IMR-90 (cell line): ENCODE results near the gene CNTN5. TPM values are rescaled to one million over a fixed set of nuclear protein-coding genes. Genes with fewer than 3 reads are reported as not detected.

ENCODE experiments used
- ATAC-seq: fragments of 200-7000 bp; cut with Tn5 transposase; 2 replicates; pipeline ENCODE4 v1.9.1; 2020; ENCODE audit warnings: low read depth, mild to moderate bottlenecking, moderate library complexity
- BruUV-seq: library from RNA; stranded (reverse); fragments of 400-500 nt; replicated peaks from 2 replicates; lab custom pipeline; 2021; lab: Mats Ljungman, UMichigan
- CTCF ChIA-PET: fragments of 300-600 bp; formaldehyde crosslinking; extraction: SDS; loops from one replicate; lab custom pipeline; 2021; ENCODE audit warnings: antibody characterized with exemption; lab: Yijun Ruan, JAX
- POLR2A ChIA-PET: fragments of 300-600 bp; sonication (Branson Sonifier 250); formaldehyde crosslinking; loops from one replicate; lab custom pipeline; 2022; ENCODE audit warnings: antibody characterized with exemption; ENCODE audit not compliant: unreplicated experiment; lab: Charles Lee
- DNase-seq: peaks from one replicate; pipeline ENCODE4 v3.0.0; 2013
- H2AFZ ChIP-seq: replicated peaks from 2 replicates; pipeline ENCODE3; 2013; ENCODE audit warnings: low read length, mild to moderate bottlenecking; ENCODE audit not compliant: poor library complexity
- H2AK5ac ChIP-seq: 2 replicates; pipeline ENCODE4 v1.6.1; 2013; ENCODE audit warnings: low read depth, low read length, inconsistent platforms
- H2AK9ac ChIP-seq: replicated peaks from 2 replicates; pipeline ENCODE3; 2013; ENCODE audit warnings: mild to moderate bottlenecking, low read depth, low read length, moderate library complexity; ENCODE audit not compliant: poor library complexity
- H2BK120ac ChIP-seq: 2 replicates; pipeline ENCODE4 v1.6.1; 2013; ENCODE audit warnings: low read depth, low read length, inconsistent platforms
- H2BK15ac ChIP-seq: 3 replicates; pipeline ENCODE4 v1.6.1; 2013; ENCODE audit warnings: low read depth, low read length, inconsistent platforms
- H2BK20ac ChIP-seq: 2 replicates; pipeline ENCODE4 v1.6.1; 2013; ENCODE audit warnings: low read depth, mild to moderate bottlenecking, inconsistent platforms, low read length, moderate library complexity
- H2BK5ac ChIP-seq: 2 replicates; pipeline ENCODE4 v1.6.1; 2013; ENCODE audit warnings: mild to moderate bottlenecking, low read depth, low read length, inconsistent platforms; ENCODE audit not compliant: poor library complexity, severe bottlenecking
- H3K14ac ChIP-seq: replicated peaks from 2 replicates; pipeline ENCODE4 v1.6.1; 2013; ENCODE audit warnings: low read depth, low read length, inconsistent platforms
- H3K18ac ChIP-seq: 2 replicates; pipeline ENCODE4 v1.6.1; 2013; ENCODE audit warnings: low read depth, low read length, control low read depth
- H3K23ac ChIP-seq: 2 replicates; pipeline ENCODE4 v1.6.1; 2013; ENCODE audit warnings: low read depth, low read length, inconsistent platforms
- H3K27ac ChIP-seq: 2 replicates; pipeline ENCODE4 v1.5.1; 2013; ENCODE audit warnings: mild to moderate bottlenecking, control low read depth, low read length; ENCODE audit not compliant: insufficient read depth
- H3K27me3 ChIP-seq: 2 replicates; pipeline ENCODE4 v1.6.1; 2013; ENCODE audit warnings: low read length; ENCODE audit not compliant: control insufficient read depth, insufficient read depth
- H3K36me3 ChIP-seq: 2 replicates; pipeline ENCODE4 v1.6.1; 2013; ENCODE audit warnings: low read length, mixed read lengths; ENCODE audit not compliant: control insufficient read depth, insufficient read depth
- H3K4ac ChIP-seq: 2 replicates; pipeline ENCODE4 v1.6.1; 2013; ENCODE audit warnings: low read depth, low read length, inconsistent platforms
- H3K4me1 ChIP-seq: 2 replicates; pipeline ENCODE4 v1.6.1; 2013; ENCODE audit warnings: low read length, mixed read lengths; ENCODE audit not compliant: control insufficient read depth, insufficient read depth
- H3K4me2 ChIP-seq: 2 replicates; pipeline ENCODE4 v1.6.1; 2013; ENCODE audit warnings: low read depth, mild to moderate bottlenecking, control low read depth, low read length, moderate library complexity
- H3K4me3 ChIP-seq: 2 replicates; pipeline ENCODE4 v1.5.1; 2013; ENCODE audit warnings: low read depth, mild to moderate bottlenecking, control low read depth, low read length, moderate library complexity; ENCODE audit not compliant: insufficient read depth
- H3K56ac ChIP-seq: 2 replicates; pipeline ENCODE4 v1.6.1; 2013; ENCODE audit warnings: low read length, inconsistent platforms; ENCODE audit not compliant: insufficient read depth; ENCODE audit errors: extremely low read depth
- H3K79me1 ChIP-seq, 2 experiments: 2 replicates each; pipeline ENCODE4 v1.6.1; 2013; ENCODE audit warnings: low read length in 2 of 2, inconsistent platforms in 1 of 2, low read depth in 1 of 2
- H3K9ac ChIP-seq: 2 replicates; pipeline ENCODE4 v1.6.1; 2013; ENCODE audit warnings: low read depth, low read length, control low read depth
- H3K9me1 ChIP-seq: 2 replicates; pipeline ENCODE4 v1.6.1; 2013; ENCODE audit warnings: low read length, inconsistent platforms; ENCODE audit not compliant: insufficient read depth
- H3K9me3 ChIP-seq: 2 replicates; pipeline ENCODE4 v1.6.1; 2013; ENCODE audit warnings: low read length; ENCODE audit not compliant: control insufficient read depth, insufficient read depth
- H4K20me1 ChIP-seq: 2 replicates; pipeline ENCODE4 v1.6.1; 2013; ENCODE audit warnings: low read length, inconsistent platforms; ENCODE audit not compliant: insufficient read depth
- H4K5ac ChIP-seq: 2 replicates; pipeline ENCODE4 v1.6.1; 2013; ENCODE audit warnings: mild to moderate bottlenecking, low read depth, low read length, control low read depth
- H4K8ac ChIP-seq, 2 experiments: 2 replicates each; pipeline ENCODE4 v1.6.1; 2013; ENCODE audit warnings: low read depth in 2 of 2, low read length in 2 of 2, control low read depth in 1 of 2, inconsistent platforms in 1 of 2
- H4K91ac ChIP-seq: 2 replicates; pipeline ENCODE4 v1.6.1; 2013; ENCODE audit warnings: low read depth, low read length, inconsistent platforms; ENCODE audit not compliant: insufficient read depth
- BHLHE40 ChIP-seq: fragments of 150-350 bp; IDR thresholded peaks from 2 replicates; pipeline ENCODE4 v1.6.1; 2016; ENCODE audit warnings: mild to moderate bottlenecking, low read depth, low read length
- CEBPB ChIP-seq: IDR thresholded peaks from 2 replicates; pipeline ENCODE4 v1.6.1; 2012; ENCODE audit warnings: low read depth, low read length, improper control_type of control experiment
- CHD1 ChIP-seq: IDR thresholded peaks from 2 replicates; pipeline ENCODE4 v1.6.1; 2012; ENCODE audit warnings: low read depth, low read length, improper control_type of control experiment
- FOS ChIP-seq: fragments of 150-350 bp; IDR thresholded peaks from 2 replicates; pipeline ENCODE4 v1.6.1; 2016; ENCODE audit warnings: low read depth, low read length
- MAFK ChIP-seq: IDR thresholded peaks from 2 replicates; pipeline ENCODE4 v1.6.1; 2012; ENCODE audit warnings: low read depth, low read length, improper control_type of control experiment
- MAZ ChIP-seq: IDR thresholded peaks from 2 replicates; pipeline ENCODE4 v1.6.1; 2012; ENCODE audit warnings: low read depth, mild to moderate bottlenecking, low read length, improper control_type of control experiment, moderate library complexity, borderline replicate concordance
- MXI1 ChIP-seq: IDR thresholded peaks from 2 replicates; pipeline ENCODE4 v1.6.1; 2012; ENCODE audit warnings: low read depth, mild to moderate bottlenecking, low read length, moderate library complexity, borderline replicate concordance
- NFE2L2 ChIP-seq: fragments of 150-350 bp; IDR thresholded peaks from 2 replicates; pipeline ENCODE4 v1.6.1; 2016; ENCODE audit warnings: low read depth, mild to moderate bottlenecking, low read length
- POLR2A ChIP-seq: IDR thresholded peaks from 2 replicates; pipeline ENCODE4 v1.6.1; 2012; ENCODE audit warnings: mild to moderate bottlenecking, low read depth, low read length
- RAD21 ChIP-seq: IDR thresholded peaks from 2 replicates; pipeline ENCODE4 v1.6.1; 2012; ENCODE audit warnings: low read length, improper control_type of control experiment
- RCOR1 ChIP-seq: IDR thresholded peaks from 2 replicates; pipeline ENCODE4 v1.6.1; 2012; ENCODE audit warnings: mild to moderate bottlenecking, low read length, improper control_type of control experiment; ENCODE audit not compliant: insufficient replicate concordance
- RFX5 ChIP-seq: IDR thresholded peaks from 2 replicates; pipeline ENCODE4 v1.8.0; 2012; ENCODE audit warnings: low read depth, mild to moderate bottlenecking, low read length, moderate library complexity
- SMC3 ChIP-seq: fragments of 150-350 bp; IDR thresholded peaks from 2 replicates; pipeline ENCODE4 v1.6.1; 2016; ENCODE audit warnings: low read depth, mild to moderate bottlenecking, antibody characterized with exemption, low read length, moderate library complexity
- WGBS, 2 experiments: methylation state at CpG; one replicate each; pipeline versions ENCODE4 v1.1.5 to v1.1.7; 2013; ENCODE audit warnings: missing lambda C conversion rate in 2 of 2; ENCODE audit not compliant: insufficient read length in 1 of 2; ENCODE audit errors: extremely low coverage in 2 of 2; 5-methylcytosine and 5-hydroxymethylcytosine counted together
- dilution Hi-C: fragments of 300-500 bp; cut with HindIII; formaldehyde crosslinking; loops from one replicate; pipeline ENCODE4 v1.14.3; 2018; ENCODE audit warnings: low sequenced_read_pairs; ENCODE audit not compliant: unreplicated experiment
- in situ Hi-C: fragments of 300-500 bp; cut with MboI; formaldehyde crosslinking; loops from 3 replicates; pipeline ENCODE4 v1.14.3; 2019; ENCODE audit warnings: low sequenced_read_pairs, inconsistent platforms, mixed read lengths
- intact Hi-C: fragments of 100-400 bp; cut with micrococcal nuclease; formaldehyde crosslinking; loops from 2 replicates; pipeline ENCODE4 v1.10.0; 2022
- polyA plus RNA-seq, 3 experiments: library from polyadenylated mRNA; depleted of rRNA; stranded (reverse); fragments of >200 nt; gene quantifications; 2 replicates each; pipeline ENCODE4 v1.2.3, GENCODE V29; 2012; ENCODE audit warnings: low replicate concordance in 1 of 3
- total RNA-seq: library from RNA; depleted of rRNA; stranded (reverse); fragments of >200 nt; gene quantifications from 2 replicates; pipeline ENCODE4 v1.2.3, GENCODE V29; 2012
- TF ChIP-seq, protein P1 (sequence below): fragments of 150-350 bp; IDR thresholded peaks from 2 replicates; pipeline ENCODE4 v1.6.1; 2017; ENCODE audit warnings: mild to moderate bottlenecking, antibody characterized with exemption, low read length, low read depth
- TF ChIP-seq, protein P2 (sequence below): conservative IDR thresholded peaks from 2 replicates; pipeline ENCODE4 v1.5.1; 2012; ENCODE audit warnings: mild to moderate bottlenecking, low read depth, low read length, improper control_type of control experiment
- TF ChIP-seq, protein P3 (sequence below): fragments of 150-350 bp; IDR thresholded peaks from 2 replicates; pipeline ENCODE4 v1.6.1; 2016; ENCODE audit warnings: low read depth, mild to moderate bottlenecking, low read length, moderate library complexity, borderline replicate concordance

CNTN5 gene
- total and polyA plus RNA-seq, 2 of the 4 experiments (the other 2 are of a cell fraction), result not detected

DNA sequence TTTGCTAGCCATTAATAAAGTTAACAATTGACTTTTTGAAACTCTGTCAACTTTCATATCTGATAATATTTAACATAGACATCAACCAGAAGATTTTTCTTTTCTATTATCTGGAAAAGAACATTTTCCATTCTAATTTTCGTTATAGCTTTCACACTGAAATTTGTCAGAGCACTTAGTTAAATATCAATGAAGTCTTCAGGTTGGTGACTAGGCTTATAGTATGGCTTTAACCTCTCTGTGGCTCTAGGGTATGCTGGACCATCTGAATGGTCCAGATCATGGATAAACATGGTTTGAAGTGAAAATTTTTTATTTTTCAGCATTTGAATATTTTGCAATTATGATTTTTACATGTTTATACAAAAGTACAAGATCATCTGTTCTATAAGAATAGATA is 548.1 kb downstream of the CNTN5 start:
- H3K14ac ChIP-seq, result no peak overlapping the region
- no peaks in the 10 kb centered on the region for H3K27me3 ChIP-seq

More for the DNA sequence above, 548.1 kb downstream of the CNTN5 start:
- Histone ChIP-seq H3K4me2 (no peak overlapping the region), H3K79me1 (no peaks in the 10 kb centered on the region), H4K20me1 (no peaks in the 10 kb centered on the region), H3K9me3 (no peaks in the 10 kb centered on the region), H3K4ac (no peak overlapping the region), H3K9me1 (no peaks in the 10 kb centered on the region), H3K36me3 (no peaks in the 10 kb centered on the region), H3K27ac (no peak overlapping the region), H2BK20ac (no peak overlapping the region), H4K5ac (no peak overlapping the region), H2AK9ac (no peak overlapping the region), H3K4me3 (no peak overlapping the region), H2BK15ac (no peak overlapping the region), H3K18ac (no peak overlapping the region), H3K23ac (no peak overlapping the region), H3K9ac (no peak overlapping the region), H2AK5ac (no peak overlapping the region), H4K91ac (no peak overlapping the region), H4K8ac (no peak overlapping the region), H2BK5ac (no peak overlapping the region), H3K56ac (no peak overlapping the region), H3K4me1 (no peaks in the 10 kb centered on the region), H2BK120ac (no peak overlapping the region), H2AFZ (no peak overlapping the region)
- TF ChIP-seq BHLHE40 (no peak), NFE2L2 (no peak), FOS (no peak), CEBPB (no peak), POLR2A (no peak), RAD21 (no peak), RFX5 (no peak), CHD1 (no peak), RCOR1 (no peak), SMC3 (no peak), MAFK (no peak), MXI1 (no peak), MAZ (no peak)
- TF ChIP-seq, protein P1, sequence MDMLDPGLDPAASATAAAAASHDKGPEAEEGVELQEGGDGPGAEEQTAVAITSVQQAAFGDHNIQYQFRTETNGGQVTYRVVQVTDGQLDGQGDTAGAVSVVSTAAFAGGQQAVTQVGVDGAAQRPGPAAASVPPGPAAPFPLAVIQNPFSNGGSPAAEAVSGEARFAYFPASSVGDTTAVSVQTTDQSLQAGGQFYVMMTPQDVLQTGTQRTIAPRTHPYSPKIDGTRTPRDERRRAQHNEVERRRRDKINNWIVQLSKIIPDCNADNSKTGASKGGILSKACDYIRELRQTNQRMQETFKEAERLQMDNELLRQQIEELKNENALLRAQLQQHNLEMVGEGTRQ, result no peak
- TF ChIP-seq, protein P2, sequence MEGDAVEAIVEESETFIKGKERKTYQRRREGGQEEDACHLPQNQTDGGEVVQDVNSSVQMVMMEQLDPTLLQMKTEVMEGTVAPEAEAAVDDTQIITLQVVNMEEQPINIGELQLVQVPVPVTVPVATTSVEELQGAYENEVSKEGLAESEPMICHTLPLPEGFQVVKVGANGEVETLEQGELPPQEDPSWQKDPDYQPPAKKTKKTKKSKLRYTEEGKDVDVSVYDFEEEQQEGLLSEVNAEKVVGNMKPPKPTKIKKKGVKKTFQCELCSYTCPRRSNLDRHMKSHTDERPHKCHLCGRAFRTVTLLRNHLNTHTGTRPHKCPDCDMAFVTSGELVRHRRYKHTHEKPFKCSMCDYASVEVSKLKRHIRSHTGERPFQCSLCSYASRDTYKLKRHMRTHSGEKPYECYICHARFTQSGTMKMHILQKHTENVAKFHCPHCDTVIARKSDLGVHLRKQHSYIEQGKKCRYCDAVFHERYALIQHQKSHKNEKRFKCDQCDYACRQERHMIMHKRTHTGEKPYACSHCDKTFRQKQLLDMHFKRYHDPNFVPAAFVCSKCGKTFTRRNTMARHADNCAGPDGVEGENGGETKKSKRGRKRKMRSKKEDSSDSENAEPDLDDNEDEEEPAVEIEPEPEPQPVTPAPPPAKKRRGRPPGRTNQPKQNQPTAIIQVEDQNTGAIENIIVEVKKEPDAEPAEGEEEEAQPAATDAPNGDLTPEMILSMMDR, result no peak
- TF ChIP-seq, protein P3, sequence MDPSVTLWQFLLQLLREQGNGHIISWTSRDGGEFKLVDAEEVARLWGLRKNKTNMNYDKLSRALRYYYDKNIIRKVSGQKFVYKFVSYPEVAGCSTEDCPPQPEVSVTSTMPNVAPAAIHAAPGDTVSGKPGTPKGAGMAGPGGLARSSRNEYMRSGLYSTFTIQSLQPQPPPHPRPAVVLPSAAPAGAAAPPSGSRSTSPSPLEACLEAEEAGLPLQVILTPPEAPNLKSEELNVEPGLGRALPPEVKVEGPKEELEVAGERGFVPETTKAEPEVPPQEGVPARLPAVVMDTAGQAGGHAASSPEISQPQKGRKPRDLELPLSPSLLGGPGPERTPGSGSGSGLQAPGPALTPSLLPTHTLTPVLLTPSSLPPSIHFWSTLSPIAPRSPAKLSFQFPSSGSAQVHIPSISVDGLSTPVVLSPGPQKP, result no peak
- in situ Hi-C loops, result no loop called here
- POLR2A ChIA-PET, result no interaction called here
- dilution Hi-C loops, result no loop called here
- no peak for ATAC-seq
- no TSS peak for BruUV-seq
- intact Hi-C loops, result no loop called here
- WGBS, 2 experiments, result no CpG with 5 or more reads among the region's 1 CpG
- no peak for DNase-seq
- CTCF ChIA-PET, result no interaction called here
